Suprapubic skin (tissue), 4 donors: ENCODE results near the gene OS9. TPM values are rescaled to one million over a fixed set of nuclear protein-coding genes. Genes with fewer than 3 reads are reported as not detected.
A peak's percentile ranks its signal among the peaks of the same experiment; 100 is the strongest.

Experiments used
- DNase-seq, 2 donors: peaks; one replicate each; pipeline ENCODE4 v3.0.0-alpha.2; 2019; ENCODE audit warnings: low spot score in 2 of 2
- H3K27ac ChIP-seq: fragments of 200-600 bp; sonication (generic); one replicate; pipeline ENCODE4 v1.5.1; 2019
- H3K27me3 ChIP-seq: fragments of 200-600 bp; sonication (generic); one replicate; pipeline ENCODE4 v1.5.1; 2019
- H3K36me3 ChIP-seq: fragments of 200-600 bp; sonication (generic); one replicate; pipeline ENCODE4 v1.5.1; 2019
- H3K4me1 ChIP-seq: fragments of 200-600 bp; sonication (generic); one replicate; pipeline ENCODE4 v1.5.1; 2019
- H3K4me3 ChIP-seq: fragments of 200-600 bp; sonication (generic); one replicate; pipeline ENCODE4 v1.5.1; 2019; ENCODE audit warnings: mild to moderate bottlenecking
- H3K9me3 ChIP-seq: fragments of 200-600 bp; sonication (generic); one replicate; pipeline ENCODE4 v1.5.1; 2019
- CTCF ChIP-seq, 2 donors: fragments of 200-600 bp in 1 of 2; fragments of 450-650 bp in 1 of 2; sonication (generic) in 1 of 2; IDR thresholded peaks; one replicate each; pipeline ENCODE4 v1.5.1; 2016 to 2019; ENCODE audit warnings: antibody characterized with exemption in 2 of 2, mild to moderate bottlenecking in 1 of 2, moderate library complexity in 1 of 2
- EP300 ChIP-seq: sonication (generic); formaldehyde crosslinking; IDR thresholded peaks from one replicate; pipeline ENCODE4 v1.6.1; 2017; ENCODE audit warnings: antibody characterized with exemption
- POLR2A ChIP-seq, 2 donors: fragments of 450-650 bp; IDR thresholded peaks; one replicate each; pipeline ENCODE4 v1.6.1; 2017; ENCODE audit warnings: antibody characterized with exemption in 2 of 2, mild to moderate bottlenecking in 2 of 2, moderate library complexity in 2 of 2
- POLR2AphosphoS5 ChIP-seq, 3 donors: sonication (generic); formaldehyde crosslinking; IDR thresholded peaks; one replicate each; pipeline ENCODE4 v1.6.1; 2017; ENCODE audit warnings: antibody characterized with exemption in 3 of 3
- WGBS: methylation state at CpG from one replicate; pipeline ENCODE4 v1.1.5; 2018; 5-methylcytosine and 5-hydroxymethylcytosine counted together
- total RNA-seq, 4 donors: library from RNA; depleted of rRNA; stranded (reverse); fragments of >200 nt; gene quantifications; one replicate each; pipeline ENCODE4 v1.1.0, GENCODE V29; 2016

Gene OS9
- total RNA-seq, 4 donors from 2014 or later: 165 to 282 (median 236) TPM

DNA sequence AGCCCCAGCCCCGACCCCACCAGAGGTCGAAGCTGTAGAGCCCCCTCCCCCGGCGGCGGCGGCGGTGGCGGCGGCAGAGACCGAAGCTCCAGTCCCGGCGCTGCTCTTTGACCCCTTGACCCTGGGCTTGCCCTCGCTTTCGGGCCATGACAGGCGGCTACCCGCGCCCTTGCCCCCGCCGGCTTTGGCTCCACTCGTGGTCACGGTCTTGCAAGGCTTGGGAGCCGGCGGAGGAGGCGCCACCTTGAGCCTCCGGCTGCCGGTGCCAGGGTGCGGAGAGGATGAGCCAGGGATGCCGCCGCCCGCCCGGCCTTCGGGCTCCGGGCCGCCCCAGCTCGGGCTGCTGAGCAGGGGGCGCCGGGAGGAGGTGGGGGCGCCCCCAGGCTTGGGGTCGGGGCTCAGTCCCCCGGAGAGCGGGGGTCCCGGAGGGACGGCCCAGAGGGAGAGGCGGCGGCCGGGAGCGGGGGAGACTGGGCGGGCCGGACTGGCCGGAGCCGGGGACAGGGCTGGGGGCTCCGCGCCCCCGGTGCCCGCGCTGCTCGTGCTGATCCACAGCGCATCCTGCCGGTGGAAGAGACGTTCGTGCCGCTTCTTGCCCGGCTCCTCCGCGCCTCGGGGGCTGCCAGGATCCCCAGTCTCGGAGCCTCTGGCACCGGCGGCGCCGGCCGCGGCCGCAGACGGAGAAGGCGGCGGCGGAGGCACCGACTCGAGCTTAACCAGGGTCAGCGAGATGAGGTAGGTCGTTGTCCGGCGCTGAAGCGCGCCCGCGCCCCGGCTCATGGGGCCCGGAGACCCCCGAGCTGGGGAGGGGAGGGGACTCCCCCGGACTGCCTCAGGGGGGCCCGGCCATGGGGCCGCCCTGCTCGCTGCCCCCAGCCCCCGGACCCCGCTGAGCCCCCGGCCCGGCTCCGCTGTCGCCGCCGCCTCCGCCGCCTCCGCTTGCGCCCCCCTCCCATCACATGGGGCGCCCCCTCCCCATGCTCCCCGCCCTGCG, 43.8 kb downstream of the OS9 start:
- H3K9me3 ChIP-seq: no peaks in the 10 kb centered on the region
- peak overlapping the region; percentile 49 for H3K4me3 ChIP-seq
- peak in 1 of 2 donors; percentile 65 for DNase-seq
- H3K27me3 ChIP-seq: peaks cover 70% of the 10 kb centered on the region
- TF ChIP-seq POLR2AphosphoS5 (IDR thresholded peaks at IDR 0.05) (no peak), CTCF (IDR thresholded peaks at IDR 0.05) (peak in 1 of 2 donors; percentile 40)
- no peaks in the 10 kb centered on the region for H3K36me3 ChIP-seq
- WGBS: 7% methylated on average over 6 of the region's 110 CpGs
- no peak overlapping the region for H3K27ac ChIP-seq
- peaks cover 43% of the 10 kb centered on the region for H3K4me1 ChIP-seq

- DNase-seq: peak in 1 of 2 donors; percentile 61
- Histone ChIP-seq H3K4me3 (peak within 1 kb of the TSS; percentile 49), H3K9me3 (no peaks in the 10 kb centered on the region), H3K4me1 (peaks cover 43% of the 10 kb centered on the region), H3K36me3 (no peaks in the 10 kb centered on the region), H3K27me3 (peaks cover 69% of the 10 kb centered on the region), H3K27ac (no peak within 1 kb of the TSS)
- TF ChIP-seq POLR2A (IDR thresholded peaks at IDR 0.05): no peak
- no peak for TF ChIP-seq EP300
- no peak for TF ChIP-seq CTCF (IDR thresholded peaks at IDR 0.05)
- no peak for TF ChIP-seq POLR2AphosphoS5 (IDR thresholded peaks at IDR 0.05)
- 19% methylated on average over 33 of the region's 36 CpGs for WGBS
Observed at GRCh38 chr12:57738661-57739237, 44.8 kb downstream of the OS9 start, which contains the start of gene AGAP2. Gene AGAP2, minus strand, starts transcription at chr12:57738742. Its CDS starts 496 bp downstream, at chr12:57738246.

GRCh38 chr12:57739387-57739786, 45.5 kb downstream of the OS9 start:
- WGBS: 33% methylated on average over 7 of the region's 7 CpGs
- TF ChIP-seq POLR2AphosphoS5 (IDR thresholded peaks at IDR 0.05): no peak
- DNase-seq: peak in 1 of 2 donors; percentile 38
- peaks cover 49% of the 10 kb centered on the region for H3K4me1 ChIP-seq
- H3K27me3 ChIP-seq: peaks cover 63% of the 10 kb centered on the region
- no peak overlapping the region for H3K4me3 ChIP-seq
- no peaks in the 10 kb centered on the region for H3K36me3 ChIP-seq
- no peaks in the 10 kb centered on the region for H3K9me3 ChIP-seq
- no peak overlapping the region for H3K27ac ChIP-seq

- no peaks in the 10 kb centered on the region for H3K9me3 ChIP-seq
- 43% methylated on average over 10 of the region's 10 CpGs for WGBS
- H3K27ac ChIP-seq: no peak overlapping the region
- H3K27me3 ChIP-seq: peaks cover 56% of the 10 kb centered on the region
- peaks cover 51% of the 10 kb centered on the region for H3K4me1 ChIP-seq
- H3K36me3 ChIP-seq: no peaks in the 10 kb centered on the region
- TF ChIP-seq POLR2AphosphoS5 (IDR thresholded peaks at IDR 0.05): no peak
- no peak for TF ChIP-seq POLR2A (IDR thresholded peaks at IDR 0.05)
- TF ChIP-seq CTCF (IDR thresholded peaks at IDR 0.05): no peak
- TF ChIP-seq EP300: no peak
- no peak for DNase-seq
- no peak overlapping the region for H3K4me3 ChIP-seq
Observed at GRCh38 chr12:57739914-57740538, 46.1 kb downstream of the OS9 start.

DNA sequence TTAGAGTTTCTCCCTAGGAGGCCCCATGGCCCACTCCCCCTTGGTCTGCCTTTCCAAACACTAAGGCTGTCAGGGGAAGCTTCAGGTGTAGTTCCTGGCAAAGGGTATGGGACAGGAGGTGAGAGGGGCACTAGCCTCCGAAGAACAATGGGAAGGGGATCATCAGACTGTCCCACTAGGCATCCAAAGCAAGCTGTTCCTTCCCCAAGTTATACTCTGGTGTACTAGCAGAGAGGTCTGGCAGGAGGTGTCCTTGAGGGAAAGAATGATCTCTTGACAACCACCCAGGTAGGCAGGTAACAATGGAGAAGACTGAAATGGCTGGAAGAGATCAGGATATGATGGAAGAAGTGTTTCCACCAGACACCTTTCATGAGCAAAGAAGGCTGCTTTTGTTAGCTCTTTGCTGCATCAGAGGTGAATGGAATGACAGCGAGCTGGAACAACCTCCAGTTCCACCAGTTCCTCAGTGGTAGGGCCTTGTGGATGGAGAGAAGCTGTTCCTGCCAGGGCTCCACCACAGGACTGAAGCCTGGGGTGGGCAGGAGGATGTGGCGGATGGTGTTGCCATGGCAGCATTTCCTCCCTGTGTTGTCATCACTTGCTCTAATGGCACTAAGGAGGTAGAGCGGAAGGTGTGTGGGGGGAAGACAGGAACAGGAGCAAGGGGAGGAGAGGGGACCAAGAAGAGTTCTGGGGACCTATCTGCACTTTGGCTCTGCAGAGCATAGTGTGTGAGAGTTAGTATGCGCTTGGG, 46.9 kb downstream of the OS9 start:
- H3K27me3 ChIP-seq: peaks cover 49% of the 10 kb centered on the region
- 73% methylated on average over 5 of the region's 5 CpGs for WGBS
- DNase-seq: no peak

More for the DNA sequence above, 46.9 kb downstream of the OS9 start:
- Histone ChIP-seq H3K4me1 (peaks cover 54% of the 10 kb centered on the region), H3K4me3 (peak overlapping the region; percentile 28), H3K27ac (no peak overlapping the region), H3K9me3 (no peaks in the 10 kb centered on the region), H3K36me3 (no peaks in the 10 kb centered on the region)
- TF ChIP-seq EP300 (no peak), CTCF (IDR thresholded peaks at IDR 0.05) (no peak), POLR2AphosphoS5 (IDR thresholded peaks at IDR 0.05) (no peak)
